Astrocyte of the spinal cord (primary cell): Measurements from ENCODE around the gene FUT6.

Experiments used
- DNase-seq: peaks from one replicate; pipeline ENCODE4 v3.0.0; 2011; ENCODE audit warnings: low read depth, low spot score
- H3K4me3 ChIP-seq: 2 replicates; pipeline ENCODE4 v1.5.1; 2011; ENCODE audit warnings: low read depth, mild to moderate bottlenecking, low read length, moderate library complexity
- CTCF ChIP-seq: IDR thresholded peaks from 2 replicates; pipeline ENCODE4 v1.5.1; 2012; ENCODE audit warnings: low read depth, mild to moderate bottlenecking, low read length, inconsistent platforms
- in situ Hi-C: cut with HindIII; loops from 2 replicates; pipeline ENCODE4 v1.10.0; 2017; ENCODE audit warnings: low sequenced_read_pairs

FUT6 gene

DNA sequence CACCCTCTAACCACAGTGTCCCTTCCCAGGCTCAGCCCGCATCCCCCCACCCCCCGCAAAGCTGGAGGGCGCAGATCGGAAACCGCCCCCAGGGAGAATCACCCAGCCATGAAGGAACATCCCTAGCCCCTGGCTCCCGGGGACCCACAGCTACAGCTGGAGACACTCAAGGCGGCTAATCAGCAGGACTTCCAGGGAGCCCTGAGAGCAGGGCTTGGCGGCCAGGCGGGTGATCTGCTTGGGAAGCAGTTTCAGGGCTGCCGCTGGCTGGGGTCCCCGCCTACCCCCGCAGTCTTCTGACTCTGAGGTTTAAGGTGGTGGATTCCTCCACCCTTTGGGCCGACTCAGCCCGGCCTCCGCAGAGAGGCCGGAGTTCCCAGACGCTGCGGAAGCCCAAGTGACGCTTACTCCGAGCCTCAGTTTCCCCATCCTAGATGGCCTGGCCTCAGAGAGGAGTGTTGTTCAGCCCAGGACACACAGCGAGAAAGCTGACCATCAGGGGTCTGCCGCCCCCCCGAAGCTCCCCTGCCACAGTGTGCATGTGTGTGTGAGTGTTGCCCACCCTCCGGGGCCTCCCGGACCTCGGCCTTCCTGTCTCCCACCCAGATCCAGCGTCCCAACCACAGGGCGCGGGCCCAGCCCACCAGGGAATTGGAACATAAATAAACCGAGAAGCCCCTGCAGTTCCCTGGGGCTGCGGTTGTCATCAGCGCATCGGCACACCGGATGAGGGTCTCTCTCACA is 9.8 kb downstream of the FUT6 start:
- H3K4me3 ChIP-seq: no peak overlapping the region
- TF ChIP-seq CTCF: no peak
- in situ Hi-C loops: no loop called here
- no peak for DNase-seq

- in situ Hi-C loops: no loop called here
- no peak for DNase-seq
- peak overlapping the region; percentile 70 for H3K4me3 ChIP-seq
- TF ChIP-seq CTCF: no peak
Observed at GRCh38 chr19:5828661-5829566, 10.6 kb downstream of the FUT6 start.

DNA sequence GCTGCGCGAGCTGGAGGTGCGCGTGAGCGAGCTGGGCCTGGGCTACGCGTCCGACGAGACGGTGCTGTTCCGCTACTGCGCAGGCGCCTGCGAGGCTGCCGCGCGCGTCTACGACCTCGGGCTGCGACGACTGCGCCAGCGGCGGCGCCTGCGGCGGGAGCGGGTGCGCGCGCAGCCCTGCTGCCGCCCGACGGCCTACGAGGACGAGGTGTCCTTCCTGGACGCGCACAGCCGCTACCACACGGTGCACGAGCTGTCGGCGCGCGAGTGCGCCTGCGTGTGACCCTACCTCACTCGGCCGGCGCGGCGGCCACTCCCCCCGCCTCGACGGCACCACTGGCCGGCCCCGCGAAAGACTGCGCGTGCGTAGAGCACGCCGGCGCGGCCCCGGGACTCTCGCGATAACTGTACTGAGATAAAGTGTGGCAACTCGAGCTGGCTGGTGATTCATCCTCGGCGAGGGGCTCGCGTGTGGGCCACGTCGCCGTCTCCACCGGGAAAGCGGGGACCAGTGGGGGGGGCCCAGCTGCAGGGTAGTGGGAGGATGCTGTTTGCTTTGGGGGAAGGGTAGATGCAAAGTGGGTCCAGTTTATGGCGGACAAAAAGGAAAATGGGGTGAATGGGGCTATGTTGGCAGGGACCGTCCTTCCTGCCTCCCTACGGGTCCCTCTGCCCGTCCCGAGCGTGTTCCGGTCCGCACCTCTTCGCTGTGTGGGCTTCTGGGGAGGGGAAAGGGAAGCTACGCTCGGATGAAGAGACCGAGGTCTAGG is 11.4 kb downstream of the FUT6 start:
- no peak for TF ChIP-seq CTCF
- in situ Hi-C loops: no loop called here
- DNase-seq: peak; percentile 93
- peak overlapping the region; percentile 70 for H3K4me3 ChIP-seq

DNA sequence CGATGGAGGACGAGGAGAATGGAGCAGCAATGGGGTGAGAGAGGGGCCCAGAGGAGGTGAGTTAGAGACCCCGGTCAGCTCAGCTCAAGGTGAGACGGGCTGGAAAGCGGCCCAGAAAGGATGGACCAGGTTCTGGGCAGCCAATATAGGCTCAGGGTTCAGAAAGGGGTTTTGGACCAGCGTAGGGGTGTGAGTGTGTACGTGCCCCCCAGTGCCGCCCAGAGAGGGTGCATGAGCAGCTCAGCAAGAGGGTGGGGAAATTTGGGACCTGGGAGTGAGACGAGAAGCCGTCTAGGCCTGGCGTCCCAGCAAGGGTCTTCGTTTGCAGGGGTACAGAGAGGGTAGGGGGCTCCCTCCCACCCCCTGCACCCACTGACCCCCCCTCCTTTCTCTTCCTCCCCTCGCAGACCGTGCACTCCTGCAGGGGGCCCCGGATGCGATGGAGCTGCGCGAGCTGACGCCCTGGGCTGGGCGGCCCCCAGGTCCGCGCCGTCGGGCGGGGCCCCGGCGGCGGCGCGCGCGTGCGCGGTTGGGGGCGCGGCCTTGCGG is 12.1 kb downstream of the FUT6 start:
- no peak for TF ChIP-seq CTCF
- in situ Hi-C loops: no loop called here
- DNase-seq: no peak
- H3K4me3 ChIP-seq: peak overlapping the region; percentile 42

DNA sequence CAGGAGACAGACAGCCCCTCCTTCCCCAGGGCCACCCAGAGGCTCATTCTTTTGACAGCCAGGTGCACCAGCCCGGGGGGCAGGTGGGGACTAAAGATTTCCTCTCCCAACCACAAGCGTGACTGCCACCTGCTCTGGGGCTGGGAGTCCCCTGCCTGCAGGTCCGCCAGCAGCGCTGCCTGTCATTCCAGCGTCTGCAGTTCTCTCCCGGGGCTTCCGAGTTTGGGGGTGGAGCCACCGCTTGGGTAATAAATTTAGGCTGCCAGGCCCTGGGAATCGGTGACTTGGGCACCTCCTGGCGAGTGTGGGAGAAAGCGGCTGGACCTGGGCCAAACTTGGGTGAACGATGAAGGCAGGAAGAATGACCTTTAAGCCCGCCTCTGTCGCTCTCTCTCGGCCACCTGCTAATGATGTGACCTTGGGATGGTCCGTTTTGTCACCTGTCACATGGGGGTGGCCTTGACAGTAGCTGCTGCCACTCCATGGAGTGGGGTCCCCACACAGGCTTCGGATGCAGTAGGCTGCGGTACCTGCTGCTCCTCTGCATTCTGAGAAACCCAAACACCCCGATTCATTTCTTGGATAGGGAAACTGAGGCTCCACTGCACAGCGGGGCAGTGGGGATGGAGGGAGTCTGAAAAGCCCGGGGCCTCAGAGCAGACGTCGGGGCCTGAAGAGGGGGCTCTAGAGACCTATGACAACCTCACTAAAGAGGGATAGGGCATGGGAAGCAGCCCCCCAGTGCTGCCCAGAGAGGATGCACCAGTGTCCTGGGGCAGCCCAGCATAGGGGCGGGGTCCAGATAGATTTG is 12.8 kb downstream of the FUT6 start:
- DNase-seq: no peak
- in situ Hi-C loops: no loop called here
- no peak overlapping the region for H3K4me3 ChIP-seq
- peak; percentile 7 for TF ChIP-seq CTCF
